Fibroblast of the aortic adventitia (primary cell): Measurements from ENCODE around the gene CENPH. TPM values are rescaled to one million over a fixed set of nuclear protein-coding genes. Genes with fewer than 3 reads are reported as not detected.
"Not testable (repeated sequence)": the region's sequence is repeated elsewhere in the genome, so short reads cannot be mapped to it uniquely, and the experiment has no call there.

Source experiments
- DNase-seq: peaks from one replicate; pipeline ENCODE4 v3.0.0-alpha.2; 2010; ENCODE audit warnings: low read depth
- H3K4me3 ChIP-seq: 2 replicates; pipeline ENCODE4 v1.5.1; 2011; ENCODE audit warnings: low read depth, mild to moderate bottlenecking, control low read depth, low read length, moderate library complexity
- CTCF ChIP-seq: IDR thresholded peaks from 2 replicates; pipeline ENCODE4 v1.5.1; 2011; ENCODE audit warnings: mild to moderate bottlenecking, low read length, control low read depth, inconsistent platforms; ENCODE audit not compliant: insufficient read depth
- total RNA-seq: library from RNA; depleted of rRNA; stranded (reverse); fragments of >200 nt; gene quantifications from 2 replicates; pipeline ENCODE4 v1.2.3, GENCODE V29; 2012; ENCODE audit warnings: low replicate concordance

Gene CENPH, protein sequence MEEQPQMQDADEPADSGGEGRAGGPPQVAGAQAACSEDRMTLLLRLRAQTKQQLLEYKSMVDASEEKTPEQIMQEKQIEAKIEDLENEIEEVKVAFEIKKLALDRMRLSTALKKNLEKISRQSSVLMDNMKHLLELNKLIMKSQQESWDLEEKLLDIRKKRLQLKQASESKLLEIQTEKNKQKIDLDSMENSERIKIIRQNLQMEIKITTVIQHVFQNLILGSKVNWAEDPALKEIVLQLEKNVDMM
- 9.6 and 20.2 TPM in 2 replicates for total RNA-seq

GRCh38 chr5:69189162-69190086 lies at the start of gene CENPH:
Gene CENPH, plus strand, starts transcription at chr5:69189583. Its CDS starts 52 bp downstream, at chr5:69189635.
- peak; percentile 88 for DNase-seq
- no peak for TF ChIP-seq CTCF
- H3K4me3 ChIP-seq: peak within 1 kb of the TSS; percentile 79

DNA sequence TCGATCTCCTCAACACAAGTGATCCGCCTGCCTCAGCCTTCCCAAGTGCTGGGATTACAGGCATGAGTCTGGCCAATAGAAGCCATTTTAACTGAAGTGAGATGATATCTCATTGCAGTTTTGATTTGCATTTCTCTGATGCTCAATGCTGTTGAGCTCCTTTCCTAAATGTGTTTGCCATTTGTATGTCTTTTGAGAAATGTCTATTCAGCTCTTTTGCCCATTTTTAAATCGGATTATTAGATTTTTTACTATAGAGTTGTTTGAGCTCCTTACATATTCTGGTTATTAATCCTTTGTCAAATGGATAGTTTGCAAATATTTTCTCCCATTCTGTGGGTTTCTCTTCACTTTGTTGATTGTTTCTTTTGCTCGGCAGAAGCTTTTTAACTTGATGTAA lies 49.1 kb upstream of the CENPH start:
- not testable (repeated sequence) for H3K4me3 ChIP-seq, DNase-seq

DNA sequence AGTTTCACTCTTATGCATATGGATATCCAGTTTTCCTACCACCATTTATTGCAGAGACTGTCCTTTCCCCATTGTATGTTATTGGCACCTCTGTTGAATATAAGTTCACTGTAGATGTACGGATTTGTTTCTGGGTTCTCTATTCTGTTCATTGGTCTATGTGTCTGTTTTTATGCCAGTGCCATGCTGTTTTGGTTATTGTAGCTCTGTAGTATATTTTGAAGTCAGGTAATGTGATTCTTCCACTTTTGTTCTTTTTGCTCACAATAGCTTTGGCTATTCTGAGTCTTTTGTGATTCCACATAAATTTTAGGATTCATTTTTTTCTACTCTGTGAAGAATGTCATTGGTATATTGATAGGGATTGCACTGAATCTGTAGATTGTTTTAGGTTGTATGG lies 48.6 kb upstream of the CENPH start:
- no peak overlapping the region for H3K4me3 ChIP-seq
- DNase-seq: no peak
- no peak for TF ChIP-seq CTCF

DNA sequence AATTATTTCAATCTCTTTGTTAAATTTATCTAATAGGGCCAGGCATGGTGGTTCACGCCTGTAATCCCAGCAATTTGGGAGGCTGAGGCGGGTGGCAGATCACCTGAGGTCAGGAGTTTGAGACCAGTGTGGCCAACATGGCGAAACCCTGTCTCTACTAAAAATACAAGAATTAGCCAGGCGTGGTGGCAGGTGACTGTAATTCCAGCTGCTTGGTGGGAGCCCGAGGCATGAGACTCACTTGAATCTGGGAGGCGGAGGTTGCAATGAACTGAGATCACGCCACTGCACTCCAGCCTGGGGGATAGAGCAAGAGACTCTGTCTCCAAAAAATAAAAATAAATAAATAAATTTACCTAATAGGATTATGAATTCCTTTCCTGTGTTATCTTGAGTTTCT lies 40.8 kb upstream of the CENPH start:
- not testable (repeated sequence) for H3K4me3 ChIP-seq, DNase-seq

GRCh38 chr5:69148981-69149675 lies 40.3 kb upstream of the CENPH start:
- no peak for TF ChIP-seq CTCF
- DNase-seq: no peak
- no peak overlapping the region for H3K4me3 ChIP-seq

DNA sequence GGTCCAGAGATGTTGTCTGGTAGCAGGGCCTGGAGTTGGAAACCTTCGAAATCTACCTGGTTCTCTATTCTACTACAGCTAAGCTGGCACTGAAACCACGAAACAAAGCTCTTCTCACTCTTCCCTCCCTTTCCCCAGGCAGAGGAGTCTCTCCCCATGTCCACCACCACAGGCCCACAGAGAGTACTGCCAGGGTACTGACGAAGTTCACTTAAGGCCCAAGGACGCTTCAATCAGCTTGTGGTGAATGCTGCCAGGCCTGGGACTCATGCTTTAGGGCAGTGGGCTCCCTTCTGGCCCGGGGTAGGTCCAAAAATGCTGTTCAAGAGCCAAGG lies 39.7 kb upstream of the CENPH start:
- no peak overlapping the region for H3K4me3 ChIP-seq
- no peak for TF ChIP-seq CTCF
- no peak for DNase-seq

DNA sequence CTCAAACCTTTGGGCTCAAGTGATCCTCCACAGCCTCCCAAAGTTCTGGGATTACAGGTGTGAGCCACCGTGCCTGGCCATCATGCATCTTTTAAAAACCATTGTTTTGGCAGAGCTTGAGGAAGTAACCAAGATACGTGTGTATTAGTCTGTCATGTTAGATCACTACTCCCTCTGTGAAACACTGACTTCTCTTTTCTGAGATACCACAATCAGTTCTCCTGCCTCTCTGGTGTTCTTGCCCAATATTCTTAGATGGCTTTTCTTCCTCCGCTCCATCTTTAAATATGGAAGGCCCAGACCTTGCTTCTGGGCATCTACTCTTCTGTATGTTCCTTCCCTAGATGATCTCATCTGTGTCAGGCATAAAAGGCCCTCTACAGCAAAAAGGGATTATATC lies 36.7 kb upstream of the CENPH start:
- no peak for DNase-seq
- TF ChIP-seq CTCF: no peak
- H3K4me3 ChIP-seq: no peak overlapping the region
